CD4-positive, alpha-beta T cell treated with Interleukin-17A for 1 hour (primary cell): ENCODE measurements around the gene GDPD5.

ENCODE experiments used
- DNase-seq: peaks from one replicate; pipeline ENCODE4 v3.0.0-alpha.2; 2020

The GDPD5 gene

DNA sequence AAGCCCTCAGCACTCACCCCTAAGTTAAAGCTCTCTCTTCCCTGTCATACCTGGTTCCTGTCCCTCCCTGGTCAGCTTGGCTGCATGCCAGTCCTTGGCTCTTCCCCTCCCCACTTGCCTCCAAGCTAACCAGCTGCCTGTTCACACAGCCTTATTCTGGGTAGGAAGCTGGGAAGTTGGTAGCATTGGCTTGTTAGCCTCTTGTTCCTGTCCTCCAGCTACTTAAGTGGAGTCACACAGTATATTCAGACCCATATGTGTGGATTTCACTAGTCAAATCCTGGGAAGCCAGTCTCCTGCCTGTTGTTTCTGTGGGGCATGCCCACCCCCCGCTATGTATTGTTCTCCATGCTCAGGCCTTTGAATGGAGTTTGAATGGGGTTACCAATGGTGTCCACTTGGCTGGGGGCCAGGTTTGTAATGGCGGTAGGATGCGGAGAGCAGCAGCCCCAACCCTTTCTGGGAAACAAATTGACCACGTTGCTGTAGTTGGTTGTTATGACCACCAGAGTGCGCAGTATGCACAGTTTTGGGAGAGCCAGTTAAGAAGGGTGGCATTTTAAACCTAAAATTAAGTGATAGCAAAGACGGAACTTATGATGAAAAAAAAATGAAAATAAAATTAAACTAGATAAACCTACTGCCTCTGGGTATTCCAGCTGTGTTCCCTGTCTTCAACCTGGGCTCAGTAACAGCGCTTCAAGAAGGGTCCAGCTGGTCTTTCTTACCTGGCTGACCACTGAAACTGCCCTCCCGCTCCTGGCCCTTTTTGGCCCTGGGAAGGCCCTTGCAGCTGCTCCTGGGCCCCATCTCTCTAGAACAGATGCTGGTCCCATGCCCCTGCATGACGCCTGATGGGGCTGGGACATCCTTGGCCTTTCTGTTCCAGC, 137.1 kb downstream of the GDPD5 start:
- peak; percentile 86 for DNase-seq

- no peak for DNase-seq
These were observed 137.9 kb downstream of the GDPD5 start for GRCh38 chr11:75387736-75388294.

- no peak for DNase-seq
These were observed 138.7 kb downstream of the GDPD5 start for GRCh38 chr11:75386942-75387630.
